OCI-M2 (cell line): Measurements from ENCODE around the gene ZBTB1.

Experiments
- DNase-seq: peaks from one replicate; lab custom pipeline; 2025; ENCODE audit not compliant: unreplicated experiment; lab: John Stamatoyannopoulos, UW

The ZBTB1 gene, protein sequence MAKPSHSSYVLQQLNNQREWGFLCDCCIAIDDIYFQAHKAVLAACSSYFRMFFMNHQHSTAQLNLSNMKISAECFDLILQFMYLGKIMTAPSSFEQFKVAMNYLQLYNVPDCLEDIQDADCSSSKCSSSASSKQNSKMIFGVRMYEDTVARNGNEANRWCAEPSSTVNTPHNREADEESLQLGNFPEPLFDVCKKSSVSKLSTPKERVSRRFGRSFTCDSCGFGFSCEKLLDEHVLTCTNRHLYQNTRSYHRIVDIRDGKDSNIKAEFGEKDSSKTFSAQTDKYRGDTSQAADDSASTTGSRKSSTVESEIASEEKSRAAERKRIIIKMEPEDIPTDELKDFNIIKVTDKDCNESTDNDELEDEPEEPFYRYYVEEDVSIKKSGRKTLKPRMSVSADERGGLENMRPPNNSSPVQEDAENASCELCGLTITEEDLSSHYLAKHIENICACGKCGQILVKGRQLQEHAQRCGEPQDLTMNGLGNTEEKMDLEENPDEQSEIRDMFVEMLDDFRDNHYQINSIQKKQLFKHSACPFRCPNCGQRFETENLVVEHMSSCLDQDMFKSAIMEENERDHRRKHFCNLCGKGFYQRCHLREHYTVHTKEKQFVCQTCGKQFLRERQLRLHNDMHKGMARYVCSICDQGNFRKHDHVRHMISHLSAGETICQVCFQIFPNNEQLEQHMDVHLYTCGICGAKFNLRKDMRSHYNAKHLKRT

DNA sequence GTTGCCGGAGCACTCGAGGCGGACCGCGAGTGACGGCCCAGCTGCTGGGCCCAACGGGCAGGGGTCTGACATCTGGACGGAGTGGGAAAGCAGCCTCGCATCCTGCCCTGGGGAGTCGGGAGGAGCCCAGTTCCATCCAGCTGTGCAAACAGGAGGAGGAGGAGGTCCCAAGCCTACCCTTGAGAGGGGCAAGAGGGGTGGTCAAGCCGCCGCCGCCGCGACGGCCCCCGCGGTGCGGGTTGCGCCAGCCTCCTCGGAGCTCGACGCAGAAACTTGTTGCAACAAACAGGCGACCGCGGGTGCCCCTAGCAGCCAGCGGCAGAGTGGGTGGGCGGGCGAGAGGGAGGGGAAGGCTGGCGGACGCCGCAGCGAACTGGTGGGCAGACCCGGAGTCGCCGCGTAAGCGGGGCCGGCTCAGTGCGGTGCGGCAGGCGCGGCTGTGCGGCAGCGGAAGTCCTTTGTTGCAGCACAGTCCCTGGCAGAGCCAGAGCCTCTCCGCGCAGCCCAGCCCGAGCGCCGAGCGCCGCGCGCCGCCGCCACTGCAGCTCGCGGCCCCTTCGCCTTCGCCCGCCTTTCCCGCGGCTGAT, at the start of gene ZBTB1:
TSS of gene ZBTB1 (plus strand) at position 461 of the 587 bp plus-strand sequence. CDS start 16,735 bp downstream, outside the sequence.
- no peak for DNase-seq

DNA sequence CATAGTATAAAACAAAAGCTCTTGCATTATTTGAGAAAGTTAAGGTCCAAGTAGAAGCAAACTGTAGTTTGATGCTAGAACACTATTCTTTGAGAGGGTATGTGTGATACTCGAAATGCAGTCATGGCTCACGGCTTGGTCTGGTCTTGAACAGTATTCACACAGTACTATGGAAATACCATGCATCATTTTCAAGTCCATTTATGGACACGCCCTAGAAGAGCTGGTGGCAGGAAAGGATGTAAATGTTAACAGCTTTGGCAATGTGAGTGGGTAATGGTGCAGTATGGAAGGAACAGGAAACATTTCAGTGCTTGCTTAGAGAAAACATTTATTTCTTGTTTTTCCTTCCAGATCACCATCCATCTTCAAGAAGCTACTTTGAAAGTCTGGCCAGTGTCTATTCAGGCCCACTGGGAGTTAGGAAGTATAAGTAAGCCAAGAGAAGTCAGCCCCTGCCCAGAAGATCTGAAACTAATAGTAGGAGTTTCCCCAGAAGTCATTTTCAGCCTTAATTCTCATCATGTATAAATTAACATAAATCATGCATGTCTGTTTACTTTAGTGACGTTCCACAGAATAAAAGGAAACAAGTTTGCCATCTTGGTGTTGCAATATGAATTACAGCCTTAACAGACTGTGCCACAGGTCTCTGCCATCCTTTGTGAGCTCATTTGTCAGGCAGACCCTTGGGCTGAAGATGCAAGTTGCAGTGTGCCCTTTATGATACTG, 45.0 kb upstream of the ZBTB1 start:
- DNase-seq: no peak

DNA sequence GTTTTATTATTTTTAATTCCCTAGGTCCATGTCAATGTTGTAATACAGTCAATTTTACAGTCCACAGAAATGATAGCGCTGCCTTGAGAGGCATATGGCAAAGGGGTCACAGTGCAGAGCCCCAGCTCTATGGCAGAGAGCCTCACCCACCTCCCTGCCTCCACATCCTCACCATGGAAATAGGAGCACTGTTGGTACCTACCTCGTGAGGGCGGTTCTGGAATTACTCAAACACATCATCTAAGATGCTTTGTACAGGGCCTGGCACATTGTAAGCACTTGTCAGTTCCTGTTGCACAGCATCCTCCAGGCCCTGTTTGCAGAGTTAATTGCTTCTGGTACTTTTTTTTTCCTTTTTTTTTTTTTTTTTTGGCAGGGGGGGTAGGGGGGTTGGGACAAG, 43.3 kb upstream of the ZBTB1 start:
- no peak for DNase-seq

DNA sequence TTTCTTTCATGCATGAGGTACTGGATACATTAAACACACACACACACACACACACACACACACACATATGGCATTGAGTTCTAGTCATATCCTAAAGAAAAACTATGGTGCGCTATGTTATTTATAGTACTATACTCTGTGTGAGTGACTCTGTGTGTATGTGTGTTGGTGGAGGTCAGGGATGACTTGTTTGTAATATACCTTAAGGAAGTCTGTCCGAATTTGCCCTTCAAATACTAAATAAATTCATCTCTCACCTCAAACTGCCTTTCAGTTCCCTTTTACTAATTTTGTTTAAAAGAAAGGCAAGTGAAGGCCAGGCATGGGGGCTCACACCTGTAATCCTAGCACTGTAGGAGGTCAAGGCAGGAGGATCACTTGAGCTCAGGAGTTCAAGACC, 41.4 kb upstream of the ZBTB1 start:
- no peak for DNase-seq

DNA sequence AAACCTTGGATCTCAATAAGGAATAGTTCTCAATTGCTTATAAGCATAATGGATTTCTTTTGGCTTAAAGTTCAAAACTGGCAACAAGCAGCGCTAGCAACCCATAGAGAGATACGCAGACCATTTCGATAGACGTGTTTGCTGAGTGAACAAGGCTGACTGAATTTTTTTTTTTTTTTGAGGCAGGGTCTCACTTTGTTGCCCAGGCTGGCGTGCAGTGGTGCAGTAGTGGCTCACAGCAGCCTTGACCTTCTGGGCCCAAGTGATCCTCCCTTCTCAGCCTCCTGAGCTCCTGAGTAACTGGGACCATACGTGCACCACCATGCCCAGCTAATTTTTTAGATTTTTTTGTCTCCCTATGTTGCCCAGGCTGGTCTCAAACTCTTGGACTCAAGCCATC, 40.7 kb upstream of the ZBTB1 start:
- DNase-seq: no peak

DNA sequence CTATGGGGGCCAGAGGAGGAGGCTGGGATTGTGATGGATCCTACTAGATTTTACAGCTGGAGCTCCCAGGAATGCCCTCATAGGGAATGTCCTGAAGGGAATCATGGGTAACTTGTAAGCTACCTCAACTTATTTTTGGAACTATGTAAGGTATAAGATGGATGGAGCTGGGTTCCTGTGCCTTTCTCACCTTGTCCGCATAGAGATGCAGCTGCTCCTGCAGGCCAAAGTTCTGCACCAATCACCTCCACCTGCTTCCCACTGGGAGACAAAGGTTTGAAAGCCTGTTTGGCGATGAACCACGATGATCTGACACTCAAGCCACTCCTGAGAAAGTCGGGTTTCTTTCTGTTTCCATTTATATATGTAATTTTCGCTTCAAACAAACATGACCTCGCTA, 39.9 kb upstream of the ZBTB1 start:
- no peak for DNase-seq

DNA sequence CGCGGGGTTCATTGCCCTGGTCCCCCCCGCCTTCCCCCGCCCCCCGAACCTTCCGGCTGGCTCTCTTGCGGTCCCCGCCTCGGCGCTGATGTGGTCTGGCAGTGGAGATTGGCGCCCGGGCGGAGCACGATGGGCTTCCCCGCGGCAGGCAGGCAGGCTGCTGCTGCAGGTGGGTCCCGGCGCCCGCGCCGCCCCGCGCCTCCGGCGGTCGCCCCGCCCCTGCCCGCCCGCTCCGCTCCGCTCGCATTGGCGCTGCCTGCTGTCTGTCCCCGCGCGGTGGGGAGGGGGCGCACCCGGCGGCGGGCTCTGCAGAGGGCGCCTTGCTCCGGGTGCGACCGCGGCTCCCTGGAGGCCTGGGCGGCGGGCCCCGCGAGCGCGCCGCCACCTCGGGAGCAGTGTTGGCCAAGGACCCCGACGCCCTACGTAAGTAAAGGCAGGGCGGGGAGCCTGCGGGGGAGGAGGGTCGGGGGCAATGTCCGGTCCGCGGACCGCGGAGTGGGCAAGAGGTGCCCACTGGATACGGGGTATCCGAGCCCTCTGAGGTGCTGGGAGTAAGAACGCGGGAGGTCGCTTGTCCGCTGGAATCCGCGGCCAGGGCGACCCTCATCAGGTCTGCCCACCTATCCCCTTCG, 39.3 kb upstream of the ZBTB1 start, which contains the start of gene AKAP5:
TSS of gene AKAP5 (plus strand) at position 309 of the 632 bp plus-strand sequence. CDS start 2,896 bp downstream, outside the sequence.
- no peak for DNase-seq

DNA sequence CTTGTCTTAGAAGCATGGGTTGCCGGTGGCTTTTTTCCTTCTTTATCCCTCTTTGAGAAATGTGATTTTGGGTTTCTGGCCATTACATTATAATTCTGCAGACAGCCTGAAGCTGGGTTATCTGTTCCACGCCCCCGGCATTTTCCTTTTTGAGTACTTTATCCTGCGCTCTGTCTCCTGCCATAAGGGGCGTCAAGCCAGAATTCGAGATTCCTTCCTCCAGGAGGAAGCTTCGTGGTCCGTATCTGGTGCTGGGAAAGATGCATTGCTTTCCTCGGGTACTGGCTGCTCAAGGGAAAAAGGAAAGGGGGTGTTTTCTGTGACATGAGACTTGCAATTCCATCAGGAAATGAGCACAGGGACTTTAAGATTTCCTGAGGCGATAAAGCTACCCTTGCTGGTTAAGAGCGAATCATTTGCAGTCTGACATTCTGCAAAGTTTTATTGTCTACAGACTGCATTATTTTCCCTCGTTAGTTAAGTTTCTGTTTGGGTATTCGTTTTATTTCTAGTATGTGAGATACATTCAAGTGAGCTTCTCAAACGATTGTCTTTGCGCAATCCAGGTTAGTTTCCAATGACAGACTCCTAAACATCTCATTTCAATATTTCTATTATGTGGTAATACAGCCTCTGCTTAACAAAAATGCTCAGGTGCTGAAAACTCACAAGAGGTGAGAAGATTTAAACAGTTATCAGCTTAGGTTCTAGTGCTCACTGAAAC, 38.6 kb upstream of the ZBTB1 start:
- no peak for DNase-seq

DNA sequence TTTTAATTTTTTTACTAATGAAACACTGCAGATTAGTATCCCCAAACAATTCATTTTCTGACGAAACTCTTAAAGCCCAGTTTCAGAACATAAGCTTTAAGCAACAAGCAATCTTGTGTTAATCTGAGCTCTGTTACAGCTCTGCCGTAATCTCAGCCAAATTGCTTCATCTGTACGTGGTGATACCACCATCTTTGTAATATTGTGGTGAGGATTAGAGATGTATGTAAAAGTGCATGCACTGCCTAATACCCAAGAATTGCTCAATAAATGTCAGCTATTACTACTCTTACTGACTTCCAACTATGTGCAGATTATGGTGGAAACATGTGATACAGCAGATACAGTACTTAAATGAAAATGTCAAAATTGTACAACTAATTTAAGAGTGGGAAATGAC, 37.5 kb upstream of the ZBTB1 start:
- DNase-seq: no peak

DNA sequence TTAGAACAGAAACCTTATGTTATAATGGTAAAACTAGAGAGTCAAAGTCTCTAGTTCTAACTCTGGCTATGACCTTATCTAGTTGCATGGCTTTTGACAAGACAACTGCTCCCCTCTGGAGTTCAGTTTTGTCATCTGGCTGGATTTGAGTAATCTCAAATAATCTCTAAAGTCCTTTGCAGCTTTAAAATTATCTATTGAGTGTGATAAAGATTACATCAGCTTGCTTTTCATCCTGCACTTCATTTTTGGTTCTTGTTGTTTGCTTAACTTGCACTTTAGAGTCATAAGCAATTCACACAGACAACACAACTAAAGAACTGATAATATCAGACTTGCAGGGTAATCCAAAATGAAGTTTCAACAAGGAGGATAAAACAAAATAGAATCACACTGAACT, 37.0 kb upstream of the ZBTB1 start:
- no peak for DNase-seq

DNA sequence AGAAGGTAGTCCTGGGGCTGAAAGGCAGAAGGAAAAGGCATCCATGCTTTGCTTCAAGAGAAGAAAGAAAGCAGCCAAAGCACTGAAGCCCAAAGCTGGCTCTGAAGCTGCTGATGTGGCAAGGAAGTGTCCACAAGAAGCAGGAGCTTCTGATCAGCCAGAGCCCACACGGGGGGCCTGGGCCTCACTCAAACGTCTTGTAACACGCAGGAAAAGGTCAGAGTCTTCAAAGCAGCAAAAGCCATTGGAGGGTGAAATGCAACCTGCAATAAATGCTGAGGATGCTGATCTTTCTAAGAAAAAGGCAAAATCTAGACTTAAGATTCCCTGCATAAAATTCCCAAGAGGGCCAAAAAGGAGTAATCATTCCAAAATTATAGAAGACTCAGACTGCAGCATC, 36.1 kb upstream of the ZBTB1 start:
- DNase-seq: no peak

DNA sequence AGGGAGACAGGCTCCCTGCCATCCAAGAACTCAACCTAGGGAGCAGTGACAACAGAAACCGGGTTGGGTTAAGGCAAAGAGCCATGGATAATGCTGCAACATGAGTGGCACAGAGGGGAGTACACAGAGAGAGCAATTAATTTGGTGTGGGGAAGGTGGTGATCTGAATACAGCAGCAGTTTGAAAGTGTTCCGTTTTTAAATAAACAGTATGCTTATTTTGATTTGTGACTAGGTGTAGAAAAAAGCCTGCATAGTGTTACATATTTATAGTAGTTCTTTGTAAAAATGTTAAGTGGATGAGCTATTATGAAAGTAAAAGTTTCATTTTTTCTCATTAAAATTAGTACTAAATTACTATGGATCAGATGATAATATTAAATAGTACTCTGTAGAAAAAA, 30.5 kb upstream of the ZBTB1 start:
- DNase-seq: no peak

DNA sequence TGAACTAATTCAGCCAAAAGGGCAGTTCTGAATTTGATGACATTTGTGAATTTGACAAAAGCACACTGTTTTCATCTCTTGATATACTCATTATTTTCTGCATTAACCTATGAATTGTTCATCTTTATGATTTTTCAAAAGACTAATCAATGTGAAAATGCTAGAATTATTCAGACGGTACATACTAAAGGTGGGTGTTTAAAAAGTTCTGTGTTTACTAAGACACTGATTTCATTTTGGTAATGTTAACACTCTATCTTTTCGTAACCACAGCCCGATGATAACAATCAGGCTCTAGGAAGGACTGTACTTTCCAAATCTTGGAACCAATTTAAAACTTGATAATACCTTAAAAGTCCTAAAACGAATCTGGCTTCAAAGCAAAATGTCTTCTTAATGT, 29.9 kb upstream of the ZBTB1 start:
- no peak for DNase-seq

DNA sequence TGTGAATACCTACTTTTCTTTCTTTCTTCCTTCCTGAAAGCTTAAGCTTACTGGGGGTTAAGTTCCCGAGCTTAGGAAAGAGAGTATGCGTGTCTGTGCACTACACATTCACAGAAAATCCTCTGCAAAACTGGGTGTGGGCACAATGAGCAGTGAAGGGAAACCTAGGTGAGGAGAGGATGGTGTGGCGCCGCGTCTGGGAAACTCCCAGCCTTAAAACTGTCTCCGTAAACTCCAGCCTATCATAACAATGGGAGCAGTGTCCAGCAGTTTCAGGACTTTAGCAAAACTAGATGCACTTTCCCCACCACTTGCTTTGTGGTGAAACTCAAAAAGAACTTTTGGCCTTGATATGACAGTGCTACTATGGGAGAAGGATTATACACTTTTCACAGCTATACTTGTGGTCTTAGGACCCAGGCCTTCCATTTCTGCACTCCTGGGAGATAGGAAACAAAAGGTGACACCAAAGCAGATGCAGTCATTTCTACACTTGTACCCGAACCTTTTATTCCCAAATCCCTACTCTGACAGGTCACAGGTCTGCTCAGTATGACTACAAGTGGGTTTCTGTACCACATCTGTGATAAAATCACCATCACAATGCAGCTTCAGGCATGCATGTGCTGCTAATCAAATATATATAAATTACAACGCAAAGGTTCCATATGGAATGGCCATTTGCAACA, 28.8 kb upstream of the ZBTB1 start:
- DNase-seq: no peak

DNA sequence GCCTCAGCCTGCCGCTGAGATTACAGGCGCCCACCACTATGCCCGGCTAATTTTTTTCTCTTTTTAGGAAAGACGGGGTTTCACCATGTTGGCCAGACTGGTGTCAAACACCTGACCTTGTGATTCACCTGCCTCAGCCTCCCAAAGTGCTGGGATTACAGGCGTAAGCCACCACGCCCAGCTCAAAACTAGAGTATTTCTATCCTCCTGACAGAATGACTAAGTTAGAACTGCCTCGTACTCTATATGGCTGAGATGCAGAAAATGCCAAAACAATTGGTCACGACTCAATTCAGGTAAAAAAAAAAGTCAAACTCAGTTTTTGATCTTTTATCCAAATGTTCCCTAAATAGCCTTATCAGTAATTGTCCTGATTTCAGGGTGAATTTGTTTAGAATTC, 28.1 kb upstream of the ZBTB1 start:
- no peak for DNase-seq

DNA sequence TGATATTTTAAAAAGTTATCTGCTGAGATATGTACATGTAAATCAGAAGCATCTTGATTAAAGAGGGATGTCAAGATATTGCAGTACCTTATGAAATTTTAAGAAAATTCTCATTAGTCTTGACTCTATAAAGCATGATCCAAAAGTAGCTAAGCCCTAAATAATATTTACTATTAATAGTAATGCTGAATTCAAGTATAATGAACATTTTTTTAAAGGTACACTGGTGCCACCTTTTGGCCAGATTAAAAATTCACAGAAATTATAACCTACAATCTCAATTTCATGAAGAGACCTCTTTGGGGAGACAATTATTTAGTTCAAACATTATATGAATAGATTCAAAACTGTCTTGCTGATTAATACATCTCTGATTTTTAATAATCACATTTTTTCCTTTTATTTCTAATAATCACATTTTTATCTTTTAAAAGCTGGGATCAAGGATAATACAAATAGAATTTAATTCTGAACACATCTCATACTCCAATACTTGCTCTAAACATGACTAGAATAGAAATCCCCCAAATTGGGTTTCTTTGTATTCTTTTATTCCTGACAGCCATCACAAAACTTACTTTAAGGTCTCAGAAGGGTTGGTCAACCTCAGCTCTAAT, 25.8 kb upstream of the ZBTB1 start:
- DNase-seq: no peak

DNA sequence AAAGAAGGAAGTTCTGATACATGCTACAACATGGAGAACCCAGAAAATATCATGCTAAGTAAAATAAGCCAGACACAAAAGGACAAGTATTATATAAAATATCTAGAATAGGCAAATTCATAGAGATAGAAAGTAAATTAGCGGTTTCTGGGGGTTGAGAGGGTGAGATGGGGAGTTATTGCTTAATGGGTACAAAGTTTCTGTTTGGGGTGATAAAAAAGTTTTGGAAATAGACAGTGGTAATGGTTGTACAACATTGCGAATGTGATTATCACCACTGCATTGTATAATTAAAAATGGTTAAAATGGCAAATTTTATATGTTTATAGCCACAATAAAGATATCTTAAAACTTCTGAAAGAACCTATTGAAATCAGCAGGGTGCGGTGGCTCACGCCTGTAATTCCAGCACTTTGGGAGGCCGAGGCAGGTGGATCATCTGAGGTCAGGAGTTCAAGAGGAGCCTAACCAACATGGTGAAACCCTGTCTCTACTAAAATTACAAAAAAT, 15.9 kb upstream of the ZBTB1 start:
- no peak for DNase-seq

DNA sequence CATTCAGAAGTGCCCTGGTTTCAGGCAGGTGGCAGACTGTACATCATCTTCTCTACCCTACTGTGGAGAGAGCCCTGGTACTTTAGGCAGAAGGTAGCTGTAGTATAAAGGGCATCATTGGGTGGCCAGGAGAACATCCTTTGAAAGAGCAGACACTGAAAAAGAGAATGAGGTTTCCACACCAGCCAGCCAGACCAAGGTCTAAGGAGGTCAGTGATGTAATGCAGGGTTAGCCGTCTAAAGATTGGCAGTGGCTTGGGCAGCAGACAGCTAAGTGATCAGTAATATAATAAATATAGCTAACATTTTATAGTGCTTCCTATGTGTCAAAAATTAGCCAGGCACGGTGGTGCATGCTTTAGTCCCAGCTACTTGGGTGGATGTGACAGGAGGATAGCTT, 12.9 kb upstream of the ZBTB1 start:
- no peak for DNase-seq

DNA sequence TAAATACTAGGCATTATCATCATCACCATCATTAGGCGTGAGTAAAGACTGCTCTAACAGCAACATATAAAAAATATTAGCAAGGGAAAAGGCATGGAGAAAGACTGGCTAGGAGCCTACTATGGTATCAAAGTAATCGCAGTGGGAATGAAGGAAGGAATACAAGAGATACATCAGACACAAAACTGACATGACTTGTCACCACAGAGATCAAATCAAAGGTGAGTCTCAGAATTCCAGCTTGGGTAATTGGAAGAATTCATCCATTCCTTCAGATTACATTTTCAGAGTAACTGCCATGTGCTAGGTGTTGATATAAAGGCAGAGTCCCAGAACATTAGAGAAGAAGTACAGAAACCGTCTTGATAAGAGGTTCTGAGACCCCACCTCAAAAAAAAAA, 11.1 kb upstream of the ZBTB1 start:
- no peak for DNase-seq
